ENCODE data around the gene TTLL4. TPM values are rescaled to one million over a fixed set of nuclear protein-coding genes. Genes with fewer than 3 reads are reported as not detected.
A peak's percentile ranks its signal among the peaks of the same experiment; 100 is the strongest.

Gene TTLL4
- 43.9 and 57.1 TPM in 2 replicates for total RNA-seq (2021)
- percentile 80 among the genes with signal in this experiment for Bru-seq, nascent RNA
- BruChase-seq, experiment 1, labeled RNA remaining after a 2-hour chase: percentile 79 among the genes with signal in this experiment
- percentile 80 among the genes with signal in this experiment for BruChase-seq, experiment 2, labeled RNA remaining after a 6-hour chase
- long read RNA-seq, full-length matches to known transcripts: 13 of 30 reads
- long read RNA-seq, partial matches to known transcripts: 3 of 30 reads
- long read RNA-seq, other reads (novel, unspliced or antisense): 14 of 30 reads

GRCh38 chr2:218710687-218711549 lies at the start of gene TTLL4:
Gene TTLL4, plus strand, starts transcription at chr2:218710835. Its CDS starts 26,842 bp downstream, at chr2:218737677.
- CTCF ChIA-PET: interaction anchor here (0.5 to 1.3 kb wide), 6 partner anchors 21 to 633 kb away, joined by 3 to 6 read pairs (median 4); partner anchors contain the start of genes BCS1L and ZNF142
- H3F3A ChIP-seq (ENCODE audit: insufficient read depth, low read depth): no peaks in the 10 kb centered on the region
- H3K9me3 ChIP-seq (ENCODE audit: insufficient read depth, low read depth): no peaks in the 10 kb centered on the region
- peaks cover 47% of the 10 kb centered on the region for H3K79me2 ChIP-seq (ENCODE audit: low read depth)
- H3K4me1 ChIP-seq (replicated peaks; ENCODE audit: insufficient read depth): peaks cover 13% of the 10 kb centered on the region
- TF ChIP-seq CTCF (conservative IDR thresholded peaks at IDR 0.05): peak; percentile 79
- no peak for TF ChIP-seq EZH2 (IDR thresholded peaks at IDR 0.05; ENCODE audit: low read depth)
- H3K27ac ChIP-seq: peak within 1 kb of the TSS; percentile 55
- POLR2A ChIA-PET (ENCODE audit: unreplicated experiment): interaction anchor here (0.5 to 0.7 kb wide), 7 partner anchors 9 to 978 kb away, joined by 3 to 10 read pairs (median 3); no protein-coding TSS in a partner anchor
- peaks cover 3% of the 10 kb centered on the region; the same call in 1 of the 2 replicates for H4K20me1 ChIP-seq (ENCODE audit: insufficient read depth)
- no TSS peak for BruUV-seq (replicated peaks)
- peak; percentile 79 to 96 for DNase-seq
- no peaks in the 10 kb centered on the region for H3K27me3 ChIP-seq (ENCODE audit: insufficient read depth, low read depth)
- H3K4me2 ChIP-seq: peak within 1 kb of the TSS; percentile 93
- no peaks in the 10 kb centered on the region; the same call in 1 of the 2 replicates for H3K36me3 ChIP-seq (ENCODE audit: low read depth)
- H3K9me2 ChIP-seq (ENCODE audit: insufficient read depth): no peaks in the 10 kb centered on the region
- intact Hi-C loops (cut with micrococcal nuclease; ENCODE audit: unreplicated experiment): loop anchor here (1.0 kb wide), 1 partner anchor 136 kb away; no protein-coding TSS in a partner anchor
- peak within 1 kb of the TSS; percentile 95 for H3K4me3 ChIP-seq
- H2AFZ ChIP-seq: peak within 1 kb of the TSS; percentile 89

DNA sequence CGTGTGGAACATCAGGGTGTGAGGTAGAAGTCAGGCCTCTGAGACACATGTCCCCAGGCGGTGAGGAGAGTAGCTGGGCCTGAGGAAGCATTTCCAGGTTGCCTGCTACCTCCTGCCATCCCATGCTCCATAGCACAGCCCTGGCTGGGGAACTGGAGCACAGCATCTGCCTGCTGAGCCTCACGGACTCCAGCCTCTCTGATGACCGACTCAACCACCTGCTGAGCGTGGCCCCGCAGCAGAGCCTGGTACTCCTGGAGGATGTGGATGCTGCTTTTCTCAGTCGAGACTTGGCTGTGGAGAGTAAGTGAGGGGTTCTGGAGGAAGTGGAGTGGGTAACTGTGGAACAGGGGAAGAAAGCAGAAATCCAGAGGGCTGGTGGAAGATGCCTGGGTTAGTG lies 48.3 kb upstream of the TTLL4 start:
- H4K20me1 ChIP-seq (ENCODE audit: insufficient read depth): no peaks in the 10 kb centered on the region
- H3K4me3 ChIP-seq: no peak overlapping the region
- H2AFZ ChIP-seq: no peak overlapping the region
- H3K27ac ChIP-seq: no peak overlapping the region
- no TSS peak for BruUV-seq (replicated peaks)
- ChIA-PET CTCF (no interaction called here), POLR2A (ENCODE audit: unreplicated experiment) (no interaction called here)
- no peak overlapping the region for H3K4me2 ChIP-seq
- peaks cover 5% of the 10 kb centered on the region; the same call in 1 of the 2 replicates for H3K4me1 ChIP-seq (replicated peaks; ENCODE audit: insufficient read depth)
- no peaks in the 10 kb centered on the region for H3K9me3 ChIP-seq (ENCODE audit: insufficient read depth, low read depth)
- H3K36me3 ChIP-seq (ENCODE audit: low read depth): peaks cover 12% of the 10 kb centered on the region
- TF ChIP-seq CTCF (conservative IDR thresholded peaks at IDR 0.05) (no peak), EZH2 (IDR thresholded peaks at IDR 0.05; ENCODE audit: low read depth) (no peak)
- H3K27me3 ChIP-seq (ENCODE audit: insufficient read depth, low read depth): no peaks in the 10 kb centered on the region
- H3K79me2 ChIP-seq (ENCODE audit: low read depth): peaks cover 25% of the 10 kb centered on the region
- no peak for DNase-seq
- intact Hi-C loops (cut with micrococcal nuclease; ENCODE audit: unreplicated experiment): no loop called here
- no peaks in the 10 kb centered on the region for H3K9me2 ChIP-seq (ENCODE audit: insufficient read depth)
- H3F3A ChIP-seq (ENCODE audit: insufficient read depth, low read depth): peaks cover 15% of the 10 kb centered on the region; the same call in 1 of the 2 replicates

DNA sequence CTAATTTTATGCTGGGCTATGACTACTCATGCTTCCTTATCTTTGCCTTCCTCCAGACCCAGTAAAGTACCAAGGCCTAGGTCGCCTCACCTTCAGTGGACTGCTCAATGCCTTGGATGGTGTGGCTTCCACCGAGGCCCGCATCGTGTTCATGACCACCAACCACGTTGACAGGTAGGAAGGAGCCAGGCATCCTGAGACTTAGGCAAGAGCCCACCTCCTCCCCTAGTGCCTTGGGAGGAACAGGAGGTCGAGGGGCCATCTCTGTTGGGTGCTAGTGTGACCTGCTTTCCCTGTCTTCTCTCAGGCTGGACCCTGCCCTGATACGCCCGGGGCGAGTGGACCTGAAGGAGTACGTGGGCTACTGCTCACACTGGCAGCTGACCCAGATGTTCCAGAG lies 47.8 kb upstream of the TTLL4 start:
- Histone ChIP-seq H3K4me3 (no peak overlapping the region), H2AFZ (no peak overlapping the region), H3K4me1 (replicated peaks; ENCODE audit: insufficient read depth) (peaks cover 5% of the 10 kb centered on the region; the same call in 1 of the 2 replicates), H3K36me3 (ENCODE audit: low read depth) (peaks cover 15% of the 10 kb centered on the region), H3K4me2 (no peak overlapping the region), H3F3A (ENCODE audit: insufficient read depth, low read depth) (peaks cover 15% of the 10 kb centered on the region; the same call in 1 of the 2 replicates), H3K27me3 (ENCODE audit: insufficient read depth, low read depth) (no peaks in the 10 kb centered on the region), H3K9me2 (ENCODE audit: insufficient read depth) (no peaks in the 10 kb centered on the region), H3K27ac (no peak overlapping the region), H3K9me3 (ENCODE audit: insufficient read depth, low read depth) (no peaks in the 10 kb centered on the region), H4K20me1 (ENCODE audit: insufficient read depth) (no peaks in the 10 kb centered on the region), H3K79me2 (ENCODE audit: low read depth) (peaks cover 20% of the 10 kb centered on the region)
- intact Hi-C loops (cut with micrococcal nuclease; ENCODE audit: unreplicated experiment): no loop called here
- TF ChIP-seq CTCF (conservative IDR thresholded peaks at IDR 0.05) (no peak), EZH2 (IDR thresholded peaks at IDR 0.05; ENCODE audit: low read depth) (no peak)
- BruUV-seq (replicated peaks): no TSS peak
- ChIA-PET POLR2A (ENCODE audit: unreplicated experiment) (no interaction called here), CTCF (no interaction called here)
- no peak for DNase-seq
